Activated T-cell treated with anti-CD3 and anti-CD28 coated beads, Interleukin-2, amount 50 U/mL, for 1 hour (primary cell): ENCODE measurements around the gene CDK5RAP3.

Experiments
- DNase-seq: peaks from one replicate; pipeline ENCODE4 v3.0.0-alpha.2; 2020

The CDK5RAP3 gene

GRCh38 chr17:48025040-48025903 is 54.4 kb downstream of the CDK5RAP3 start:
- peak; percentile 99 for DNase-seq

- DNase-seq: no peak
These were observed 55.1 kb downstream of the CDK5RAP3 start for GRCh38 chr17:48025904-48026501.

DNA sequence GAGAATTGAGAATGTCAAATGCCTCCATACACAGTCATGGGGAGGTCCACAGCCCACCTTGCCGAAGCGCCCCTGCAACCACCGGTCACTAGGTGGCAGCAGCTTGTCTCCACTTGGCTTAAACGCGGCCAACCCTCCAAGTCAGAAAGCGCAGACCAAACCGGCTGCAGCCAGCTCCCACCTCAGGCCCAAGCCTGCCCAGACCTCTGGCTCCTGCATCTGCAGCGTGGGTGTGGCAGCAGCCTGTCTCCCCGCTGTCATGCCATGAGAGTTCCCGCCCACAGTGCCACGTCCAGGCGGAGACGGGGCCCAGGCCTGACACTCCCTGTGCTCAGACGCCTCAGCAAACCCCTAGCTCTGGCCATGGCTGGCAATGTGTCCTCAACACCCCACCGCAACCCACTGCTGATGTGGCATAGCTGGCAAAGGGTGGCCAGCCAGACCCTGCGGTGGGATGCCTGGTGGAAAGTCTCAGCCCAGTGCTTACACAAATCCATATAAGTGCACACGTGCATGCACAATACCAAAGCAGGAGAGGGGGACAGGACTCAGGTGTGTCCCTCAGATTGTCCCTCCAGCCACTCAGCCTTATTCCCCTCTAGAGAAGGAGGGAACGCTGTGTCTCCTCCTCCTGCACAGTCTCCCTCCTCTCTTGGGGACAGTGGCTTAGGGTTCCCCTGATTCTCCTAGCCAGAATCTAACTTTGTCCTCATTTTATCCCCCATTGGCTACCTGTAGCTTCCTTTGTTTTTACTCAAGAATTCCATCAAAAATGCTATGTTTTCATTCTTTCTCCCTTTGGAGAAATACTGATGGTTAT is 55.8 kb downstream of the CDK5RAP3 start:
- DNase-seq: peak; percentile 74

DNA sequence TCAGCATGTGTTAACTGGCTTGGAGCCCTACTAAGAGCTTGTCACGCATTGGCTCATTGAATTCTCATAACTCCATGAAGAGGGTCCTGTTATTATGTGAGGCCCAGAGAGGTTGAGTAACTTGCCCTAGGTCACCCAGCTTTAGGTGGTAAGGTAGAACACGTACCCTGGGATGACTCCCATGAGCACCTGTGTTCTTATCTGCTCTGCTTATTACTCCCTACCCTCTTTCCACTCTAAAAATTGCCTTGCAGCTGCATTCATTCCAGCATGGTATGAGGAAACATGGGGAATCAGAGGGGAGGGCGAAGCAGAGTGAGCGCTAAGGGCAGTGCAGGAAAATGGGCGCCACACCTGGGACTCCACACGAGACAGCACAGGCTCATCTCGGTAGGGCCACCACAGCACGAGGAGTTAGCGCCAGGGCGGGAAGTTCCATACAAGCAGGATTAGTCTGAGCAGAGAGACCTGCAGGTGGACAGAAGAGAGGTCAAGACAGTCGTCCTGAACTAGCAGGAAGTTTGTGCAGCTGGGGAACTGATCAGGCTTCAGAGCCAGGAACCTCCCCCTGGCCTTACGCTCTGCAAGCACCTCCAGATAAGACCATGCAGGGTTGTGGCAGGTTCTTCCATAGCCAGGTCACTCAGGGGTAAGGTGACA is 56.5 kb downstream of the CDK5RAP3 start:
- DNase-seq: no peak

DNA sequence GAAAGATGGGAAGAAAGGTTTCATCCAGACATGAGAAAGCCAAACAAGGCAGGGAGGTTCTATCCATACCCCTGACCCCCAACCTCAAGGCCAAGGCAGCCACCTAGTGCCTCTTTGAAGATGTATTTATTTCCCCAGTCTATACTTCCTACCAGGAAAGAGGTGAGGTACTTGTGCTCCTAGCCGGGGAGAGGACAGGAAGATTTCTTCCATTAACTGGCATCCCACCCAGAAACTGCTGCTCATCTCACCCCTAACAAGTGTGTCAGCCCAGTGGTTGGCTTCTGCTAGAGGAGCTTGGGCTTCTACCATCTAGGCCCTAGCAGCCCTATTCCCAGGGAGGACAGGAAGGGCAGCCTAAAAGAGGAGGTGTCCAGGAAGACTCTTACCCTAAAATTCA is 57.8 kb downstream of the CDK5RAP3 start:
- no peak for DNase-seq

GRCh38 chr17:48030531-48030930 is 59.6 kb downstream of the CDK5RAP3 start:
- DNase-seq: no peak
